Measurements from ENCODE around the gene PLPPR4.

Gene PLPPR4

GRCh38 chr1:99347041-99347684 is 82.9 kb downstream of the PLPPR4 start:
- no peak for DNase-seq (ENCODE audit: low spot score in 2 of 2)
- no peak for ATAC-seq (ENCODE audit: low read depth)
- H3K9me3 Mint-ChIP-seq, result peaks cover 2% of the 10 kb centered on the region
- no peaks in the 10 kb centered on the region for H3K4me1 Mint-ChIP-seq
- H3K4me3 Mint-ChIP-seq, result no peak overlapping the region
- H3K27ac Mint-ChIP-seq, result no peak overlapping the region
- no peaks in the 10 kb centered on the region for H3K36me3 Mint-ChIP-seq
- H3K27me3 Mint-ChIP-seq, result no peaks in the 10 kb centered on the region

DNA sequence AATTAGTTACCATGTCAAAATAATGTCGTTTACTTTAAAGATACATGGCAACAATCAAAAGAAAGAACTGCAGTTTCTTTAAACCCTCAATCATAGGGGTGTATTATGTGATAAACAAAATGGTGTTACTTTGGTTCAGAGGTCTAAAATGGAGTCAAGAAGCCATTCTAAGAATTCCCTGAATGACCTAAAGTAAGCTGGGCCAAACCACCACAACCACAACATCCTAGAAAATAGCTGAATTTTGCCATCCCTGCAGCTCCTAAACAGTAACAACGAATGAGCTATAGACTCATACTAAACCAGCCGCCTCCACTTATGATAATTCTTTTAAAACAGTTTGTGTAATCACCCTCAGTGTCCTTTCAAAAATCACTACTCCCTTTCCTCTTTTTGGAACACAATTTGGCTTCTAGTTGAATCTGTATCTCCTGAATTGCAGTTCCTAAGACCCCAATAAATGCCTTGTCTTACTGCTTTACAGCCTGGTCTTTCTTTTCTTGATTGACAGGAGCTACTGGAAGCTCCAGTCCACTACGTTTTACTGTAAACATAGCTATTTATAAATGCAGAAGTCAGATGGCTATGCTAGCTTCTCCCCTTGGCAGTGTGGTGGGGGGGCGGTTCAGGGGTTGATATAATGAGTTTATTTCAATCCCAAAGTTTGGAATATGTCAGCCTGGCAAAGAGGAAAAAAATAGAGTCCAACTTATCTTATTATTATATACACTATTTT is 84.3 kb downstream of the PLPPR4 start:
- Mint-ChIP-seq H3K9me3 (no peaks in the 10 kb centered on the region), H3K27ac (no peak overlapping the region), H3K4me1 (no peaks in the 10 kb centered on the region), H3K4me3 (no peak overlapping the region), H3K36me3 (no peaks in the 10 kb centered on the region), H3K27me3 (no peaks in the 10 kb centered on the region)
- ATAC-seq (ENCODE audit: low read depth) (no peak), DNase-seq (ENCODE audit: low spot score in 2 of 2) (no peak)

GRCh38 chr1:99352821-99353220 is 88.5 kb downstream of the PLPPR4 start:
- DNase-seq (ENCODE audit: low spot score in 2 of 2) (no peak), ATAC-seq (ENCODE audit: low read depth) (no peak)
- no peak overlapping the region for H3K27ac Mint-ChIP-seq
- H3K36me3 Mint-ChIP-seq, result no peaks in the 10 kb centered on the region
- H3K4me3 Mint-ChIP-seq, result no peak overlapping the region
- peaks cover 1% of the 10 kb centered on the region for H3K9me3 Mint-ChIP-seq
- no peaks in the 10 kb centered on the region for H3K4me1 Mint-ChIP-seq
- H3K27me3 Mint-ChIP-seq, result no peaks in the 10 kb centered on the region

DNA sequence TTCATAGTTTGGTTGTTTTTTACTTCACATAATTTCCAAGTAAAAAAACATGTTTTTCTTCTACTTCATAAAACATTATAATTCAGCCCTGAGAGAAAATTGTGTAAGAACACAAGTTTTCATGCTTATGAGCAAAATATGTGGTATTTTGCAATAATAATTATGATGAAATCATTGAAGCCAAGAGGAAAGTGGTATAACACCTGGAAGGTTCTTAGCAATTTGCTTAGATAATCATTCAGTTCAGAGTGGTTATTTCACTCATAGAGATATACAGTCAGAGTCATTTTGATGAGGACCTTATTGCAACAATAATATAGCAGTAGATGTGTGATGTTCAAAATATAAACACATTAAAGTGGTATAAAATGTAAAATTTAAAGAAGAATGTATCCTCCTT is 94.5 kb downstream of the PLPPR4 start:
- DNase-seq (ENCODE audit: low spot score in 2 of 2) (no peak), ATAC-seq (ENCODE audit: low read depth) (no peak)
- Mint-ChIP-seq H3K4me1 (no peaks in the 10 kb centered on the region), H3K4me3 (no peak overlapping the region), H3K36me3 (no peaks in the 10 kb centered on the region), H3K27ac (no peak overlapping the region), H3K9me3 (peaks cover 1% of the 10 kb centered on the region), H3K27me3 (no peaks in the 10 kb centered on the region)

Data from memory B cell (primary cell).